Dermis blood vessel endothelial cell (primary cell): ENCODE measurements around the gene NDUFV2. TPM values are rescaled to one million over a fixed set of nuclear protein-coding genes. Genes with fewer than 3 reads are reported as not detected.
A peak's percentile ranks its signal among the peaks of the same experiment; 100 is the strongest.
"Not testable (repeated sequence)": the region's sequence is repeated elsewhere in the genome, so short reads cannot be mapped to it uniquely, and the experiment has no call there.

Experiments
- DNase-seq: peaks from one replicate; pipeline ENCODE4 v3.0.0; 2010
- total RNA-seq: library from RNA; depleted of rRNA; stranded (reverse); fragments of >200 nt; gene quantifications from 2 replicates; pipeline ENCODE4 v1.2.3, GENCODE V29; 2014

NDUFV2 gene
- 93.9 and 170 TPM in 2 replicates for total RNA-seq

DNA sequence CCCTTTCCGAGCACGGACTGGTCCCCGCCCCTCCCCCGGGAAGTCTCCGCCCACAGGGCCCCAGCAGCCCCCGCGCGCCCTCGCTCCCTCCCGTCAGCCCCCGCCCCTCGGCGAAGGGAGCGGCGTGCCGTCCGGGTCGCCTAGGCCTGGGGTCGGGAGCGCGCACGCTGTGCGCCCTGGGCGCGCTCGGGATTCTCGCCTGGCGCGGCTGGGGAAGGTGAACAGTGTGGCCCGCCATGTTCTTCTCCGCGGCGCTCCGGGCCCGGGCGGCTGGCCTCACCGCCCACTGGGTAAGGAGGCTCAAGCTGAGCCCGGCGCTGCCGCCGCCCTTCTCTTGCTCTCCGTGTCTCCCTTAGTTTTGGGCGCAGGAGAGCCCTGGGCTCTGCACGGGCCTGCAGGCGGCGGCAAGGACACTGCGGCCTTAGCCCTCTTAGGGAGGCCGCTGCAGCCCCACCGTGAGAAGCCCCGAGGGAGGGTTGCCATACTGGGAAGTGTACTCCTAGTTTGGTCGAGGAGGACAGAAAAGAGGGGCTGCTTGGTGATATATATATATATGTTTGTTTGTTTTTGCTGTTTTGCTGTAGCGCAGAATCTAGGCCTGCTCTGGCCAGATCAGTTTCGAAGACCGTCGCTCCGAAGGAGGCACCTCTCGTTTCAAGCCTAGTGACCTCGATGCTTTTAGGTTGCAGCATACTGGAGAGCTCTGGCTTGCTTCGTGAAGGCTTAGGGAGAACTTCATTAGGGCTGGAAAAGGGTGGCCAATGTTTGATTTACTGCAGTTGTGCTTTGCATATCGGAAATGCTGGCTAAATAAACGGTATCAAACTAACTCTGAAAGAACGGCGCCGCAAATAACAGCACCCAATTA, at the start of gene NDUFV2:
TSS of gene NDUFV2 (plus strand) at position 192 of the 868 bp plus-strand sequence. CDS start at position 237, 45 bp downstream.
- peak; percentile 98 for DNase-seq

DNA sequence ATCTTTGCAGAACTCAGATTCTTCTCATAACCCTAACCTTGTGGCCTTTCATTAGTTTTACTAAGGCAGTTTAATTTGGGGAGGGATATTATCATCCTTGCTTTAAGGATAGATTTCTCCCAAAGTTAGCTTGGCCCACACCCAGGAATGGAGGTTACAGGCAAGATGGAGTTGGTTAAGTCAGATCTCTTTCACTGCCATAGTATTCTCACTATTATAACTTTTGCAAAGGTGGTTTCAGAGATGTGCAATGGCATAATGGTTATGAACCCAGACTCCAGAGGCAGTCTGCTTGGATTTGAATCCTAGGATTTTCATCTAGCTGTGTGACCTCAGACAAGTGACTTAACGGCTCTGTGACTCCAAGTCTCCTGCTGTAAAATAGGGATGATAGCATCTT, 48.7 kb upstream of the NDUFV2 start:
- DNase-seq = no peak

DNA sequence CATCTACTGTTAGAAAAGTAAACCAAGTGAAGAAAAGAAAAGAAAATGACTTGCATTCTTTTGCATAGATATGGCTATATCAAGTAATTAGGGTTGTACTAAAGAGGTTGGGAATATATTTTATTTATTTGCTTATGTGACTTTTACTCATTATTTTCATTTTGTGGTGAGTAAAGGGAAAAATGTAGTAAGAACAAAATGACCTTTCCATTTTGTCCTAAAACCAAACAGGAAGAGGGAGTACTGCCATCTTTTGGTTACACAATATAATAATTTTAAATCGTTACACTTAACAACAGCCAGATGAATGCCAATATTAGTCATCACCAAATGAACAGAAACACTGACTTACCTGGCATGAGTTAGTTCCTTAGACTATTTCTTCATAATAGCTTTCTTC, 47.3 kb upstream of the NDUFV2 start:
- DNase-seq = peak; percentile 83

DNA sequence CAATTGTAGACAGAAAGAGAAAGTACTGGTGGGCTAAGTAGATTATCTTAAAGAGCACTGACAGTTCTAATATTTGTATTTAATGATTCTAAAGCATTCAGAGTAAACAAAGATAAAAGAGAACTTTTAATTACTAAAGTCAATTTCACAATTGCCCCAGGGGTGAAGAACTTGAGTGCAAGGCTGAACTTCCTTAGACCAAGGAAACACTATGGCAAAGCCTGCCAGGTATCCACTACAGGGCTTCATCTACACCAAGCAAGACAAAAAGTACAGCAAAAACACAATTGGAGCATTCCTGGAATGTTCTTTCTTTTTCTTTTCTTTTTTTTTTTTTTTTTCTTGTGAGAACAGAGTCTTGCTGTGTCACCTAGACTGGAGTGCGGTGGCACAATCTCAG, 46.9 kb upstream of the NDUFV2 start:
- peak; percentile 8 for DNase-seq

DNA sequence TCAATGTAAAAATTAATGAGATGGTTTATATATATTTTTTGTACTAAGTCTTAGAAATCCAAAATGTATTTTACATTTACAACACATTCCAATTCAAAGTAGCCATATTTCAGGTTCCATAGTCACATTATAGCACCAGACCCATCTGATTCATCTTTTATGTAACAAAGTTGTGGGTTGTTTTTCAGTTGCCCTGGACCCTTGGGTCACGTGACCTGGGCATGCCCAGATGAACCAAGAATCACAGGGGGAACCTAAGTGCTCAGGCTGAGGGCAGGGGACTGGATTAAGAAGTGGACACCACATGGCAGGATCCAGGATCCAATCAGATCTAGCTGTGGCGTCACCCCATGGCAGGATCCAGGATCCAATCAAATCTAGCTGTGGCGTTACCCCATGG, 44.9 kb upstream of the NDUFV2 start:
- DNase-seq = no peak

DNA sequence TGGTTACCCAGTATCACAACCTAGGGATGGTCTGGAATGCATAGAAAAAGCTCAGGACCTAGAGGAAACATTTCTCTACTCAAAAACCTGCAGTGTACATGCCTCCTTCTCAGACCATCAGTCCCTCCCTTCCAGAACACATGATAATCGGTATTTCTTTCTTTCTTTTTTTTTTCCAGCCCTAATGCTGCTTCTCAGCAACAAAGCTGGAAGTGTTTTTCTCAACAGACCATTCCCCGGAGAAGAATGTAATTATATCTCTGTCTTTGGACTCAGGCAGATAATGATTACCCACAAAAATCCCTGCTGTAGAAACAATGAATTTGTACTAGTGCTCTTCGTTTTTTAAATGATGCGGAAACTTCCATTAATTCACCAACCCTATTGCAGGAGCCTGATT, 44.1 kb upstream of the NDUFV2 start:
- DNase-seq = no peak

DNA sequence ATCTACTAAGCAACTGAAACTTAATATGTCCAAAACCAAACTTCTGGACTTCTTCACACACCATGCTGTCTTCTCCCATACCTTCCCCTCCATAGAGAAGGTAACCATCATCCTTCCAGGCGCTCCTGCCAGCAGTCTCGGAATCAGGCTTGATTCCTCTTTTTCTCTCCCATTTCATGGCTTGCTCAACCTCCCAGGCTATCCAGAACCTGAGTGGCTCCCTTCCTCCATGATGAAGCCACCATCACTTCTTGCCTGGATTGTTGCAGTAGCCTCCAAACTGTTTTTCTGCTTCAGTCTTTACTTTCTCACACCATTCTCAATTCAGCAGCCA, 40.1 kb upstream of the NDUFV2 start:
- no peak for DNase-seq

DNA sequence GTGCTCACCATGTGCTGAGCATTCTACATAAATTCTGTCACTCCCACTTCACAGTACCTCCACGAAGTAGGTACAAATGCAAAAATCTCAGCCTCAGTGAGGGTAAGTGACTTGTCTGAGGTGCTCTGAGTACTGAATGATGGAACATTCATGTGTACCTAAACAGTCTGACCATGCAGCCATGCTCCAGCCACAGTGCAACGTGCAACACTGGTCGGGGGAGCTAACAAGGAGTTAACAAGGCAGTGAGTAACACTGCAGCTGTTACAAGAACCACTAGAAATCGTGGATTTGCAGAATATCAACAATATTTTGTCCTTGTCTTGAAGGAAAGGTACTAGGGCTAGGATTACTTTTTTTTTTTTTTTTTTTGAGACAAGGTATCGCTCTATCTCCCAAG, 36.6 kb upstream of the NDUFV2 start:
- no peak for DNase-seq

DNA sequence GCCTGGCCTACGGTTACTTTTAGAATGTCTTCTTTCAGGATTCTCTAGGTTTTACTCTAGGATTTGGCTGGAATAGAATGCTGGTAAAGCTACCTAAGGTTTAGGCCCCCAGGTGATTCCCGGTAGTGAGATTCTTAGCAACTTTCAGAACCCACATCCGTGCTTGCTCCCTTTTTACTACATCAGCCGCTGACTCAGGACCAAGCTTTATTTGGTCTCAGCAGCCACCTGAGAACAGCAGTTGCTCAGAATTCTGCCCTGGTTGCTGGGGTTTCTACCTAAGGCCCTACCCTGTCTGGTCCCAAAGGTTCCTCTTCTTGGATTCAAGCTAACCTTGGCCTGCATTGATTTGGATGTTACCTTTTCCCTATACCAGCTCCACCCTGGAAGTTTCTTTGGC, 36.1 kb upstream of the NDUFV2 start:
- no peak for DNase-seq

DNA sequence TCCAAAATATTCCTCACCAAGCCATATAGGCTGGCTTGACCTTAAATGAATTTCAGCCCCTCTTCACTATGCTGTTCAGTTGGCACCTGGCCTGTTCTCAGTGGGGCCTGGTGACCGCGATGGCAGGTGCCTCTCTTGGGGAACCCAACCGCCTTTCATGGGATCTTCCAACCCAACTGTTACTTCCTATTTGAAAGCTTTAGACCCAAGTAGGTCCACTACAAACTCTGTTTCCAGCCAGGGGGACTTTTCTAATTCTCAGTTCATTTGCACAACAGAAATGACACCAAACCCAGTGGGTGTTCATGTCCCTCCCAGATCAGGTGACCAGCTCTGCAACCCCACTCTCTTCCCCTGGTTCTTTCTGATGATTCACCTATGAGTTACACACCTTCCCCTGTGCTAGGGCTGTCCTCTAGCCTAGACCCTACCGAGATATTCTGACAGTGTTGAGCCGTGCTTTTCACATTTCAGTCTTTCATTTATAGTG, 35.6 kb upstream of the NDUFV2 start:
- DNase-seq = no peak

DNA sequence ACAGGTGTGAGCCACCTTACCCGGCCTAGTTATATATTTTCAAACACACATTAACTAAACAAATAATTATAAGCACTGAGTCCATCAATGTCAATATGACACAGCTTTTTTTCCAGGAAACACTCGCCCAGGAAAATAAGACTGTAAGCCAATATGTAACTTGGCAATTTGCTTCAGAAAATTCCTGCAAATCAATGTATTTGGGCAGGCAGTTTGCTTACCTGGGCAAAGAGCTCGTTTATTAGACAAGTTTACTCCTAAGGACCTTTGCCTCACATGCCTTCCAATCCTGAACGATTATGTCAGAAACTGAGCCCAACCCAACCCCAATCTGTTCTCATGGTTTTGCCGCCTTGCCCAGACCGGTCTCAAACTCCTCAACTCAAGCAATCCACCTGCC, 34.7 kb upstream of the NDUFV2 start:
- no peak for DNase-seq

DNA sequence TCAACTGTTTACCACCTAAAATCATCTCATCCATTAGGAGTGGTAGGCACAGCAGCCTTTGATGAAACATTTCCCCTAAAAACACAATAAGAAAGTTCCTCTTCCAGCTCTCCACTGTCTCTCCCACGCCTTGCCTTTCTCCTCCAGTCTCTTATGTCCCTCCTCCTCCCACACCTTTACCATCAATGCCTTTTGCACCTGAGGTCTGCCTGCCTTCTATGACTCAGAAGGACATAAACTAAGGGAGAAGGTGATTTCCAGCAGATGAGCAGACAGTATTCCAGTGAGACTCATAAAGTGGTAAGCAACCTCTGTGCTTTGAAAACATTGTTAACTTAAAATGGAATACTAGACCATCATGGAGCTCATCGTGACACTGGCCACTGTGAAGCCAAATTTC, 34.2 kb upstream of the NDUFV2 start:
- DNase-seq = no peak

DNA sequence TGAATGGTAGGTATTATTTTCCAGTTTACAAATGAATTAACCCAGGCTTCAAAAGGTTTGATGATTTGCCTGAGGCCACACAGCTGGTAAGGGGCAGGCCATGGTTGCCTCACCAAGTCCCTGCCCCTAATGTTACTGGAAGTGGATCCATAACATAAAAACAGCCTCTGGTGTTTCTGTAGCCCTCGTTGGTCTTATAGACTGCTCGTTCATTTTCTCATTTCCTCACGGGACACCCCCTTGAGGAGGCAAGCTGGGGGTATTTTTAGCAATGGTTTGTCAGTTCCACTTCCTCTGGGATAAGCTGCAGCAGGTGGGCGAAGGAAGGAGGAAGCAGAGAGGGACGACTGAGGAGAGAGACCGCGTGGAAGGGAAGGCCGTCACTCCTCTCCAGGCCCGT, 32.9 kb upstream of the NDUFV2 start:
- DNase-seq = no peak

DNA sequence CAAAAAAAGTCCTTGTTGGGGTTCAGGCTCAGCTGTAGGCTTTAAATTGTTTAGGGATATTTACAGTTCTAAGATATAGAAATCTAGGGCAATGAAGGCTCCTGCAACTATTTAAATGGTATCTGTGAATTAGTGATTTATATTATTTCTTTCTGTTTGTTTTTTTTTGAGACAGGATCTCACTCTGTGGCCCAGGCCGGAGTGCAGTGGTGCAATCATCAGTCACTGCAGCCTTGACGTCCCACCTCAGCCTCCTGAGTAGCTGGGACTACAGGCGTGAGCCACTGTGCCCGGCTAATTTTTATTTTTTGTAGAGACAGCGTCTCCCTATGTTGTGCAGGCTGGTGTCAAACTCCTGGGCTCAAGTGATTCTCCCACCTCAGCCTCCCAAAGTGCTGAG, 32.3 kb upstream of the NDUFV2 start:
- DNase-seq = no peak

DNA sequence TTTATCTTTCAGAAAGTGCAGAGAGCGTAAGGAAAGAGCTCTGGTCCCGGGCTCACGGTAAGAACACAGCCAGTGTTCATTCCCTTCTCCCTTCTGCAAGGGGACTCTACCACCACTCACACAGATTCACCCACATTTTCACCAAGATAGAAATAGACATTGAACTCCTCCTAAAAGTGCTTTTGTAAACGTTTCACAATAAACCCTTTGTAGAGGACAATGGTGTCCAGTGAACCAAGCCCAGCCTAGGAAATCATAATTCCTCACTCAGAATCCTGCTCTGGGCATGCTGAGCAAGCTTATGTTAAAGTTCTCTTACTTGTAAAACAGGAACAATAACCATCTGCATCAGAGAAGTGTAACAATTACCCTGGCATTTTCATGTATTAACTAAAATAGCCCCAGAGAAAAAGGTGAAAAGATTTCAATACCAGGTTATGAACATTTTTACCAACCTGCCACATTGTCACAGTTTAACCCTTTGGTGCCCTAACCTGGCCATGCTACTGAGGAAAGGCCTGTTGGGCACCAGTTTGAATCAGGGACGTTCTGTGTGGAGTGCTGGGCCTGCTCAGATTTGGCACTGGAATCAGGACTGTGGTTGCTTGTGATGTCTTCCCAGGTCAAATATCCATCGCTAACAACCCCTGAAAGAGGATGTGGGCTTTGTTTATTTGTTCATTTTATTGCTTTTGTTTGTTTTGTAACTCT, 22.5 kb upstream of the NDUFV2 start:
- no peak for DNase-seq

DNA sequence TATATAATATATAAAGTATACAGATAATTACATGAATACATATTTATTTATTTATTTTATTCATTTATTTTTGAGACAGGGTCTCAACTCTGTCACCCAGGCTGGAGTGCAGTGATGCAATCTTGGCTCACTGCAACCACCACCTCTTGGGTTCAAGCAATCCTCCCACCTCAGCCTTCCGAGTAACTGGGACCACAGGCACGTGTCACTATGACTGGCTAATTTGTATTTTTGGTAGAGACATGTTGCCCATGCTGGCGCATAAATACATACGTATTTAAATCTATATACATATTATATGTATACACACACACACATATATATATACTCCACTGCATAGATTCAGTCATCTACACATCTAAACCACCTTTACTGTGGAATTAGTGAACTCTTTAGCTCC, 20.6 kb upstream of the NDUFV2 start:
- DNase-seq = no peak

DNA sequence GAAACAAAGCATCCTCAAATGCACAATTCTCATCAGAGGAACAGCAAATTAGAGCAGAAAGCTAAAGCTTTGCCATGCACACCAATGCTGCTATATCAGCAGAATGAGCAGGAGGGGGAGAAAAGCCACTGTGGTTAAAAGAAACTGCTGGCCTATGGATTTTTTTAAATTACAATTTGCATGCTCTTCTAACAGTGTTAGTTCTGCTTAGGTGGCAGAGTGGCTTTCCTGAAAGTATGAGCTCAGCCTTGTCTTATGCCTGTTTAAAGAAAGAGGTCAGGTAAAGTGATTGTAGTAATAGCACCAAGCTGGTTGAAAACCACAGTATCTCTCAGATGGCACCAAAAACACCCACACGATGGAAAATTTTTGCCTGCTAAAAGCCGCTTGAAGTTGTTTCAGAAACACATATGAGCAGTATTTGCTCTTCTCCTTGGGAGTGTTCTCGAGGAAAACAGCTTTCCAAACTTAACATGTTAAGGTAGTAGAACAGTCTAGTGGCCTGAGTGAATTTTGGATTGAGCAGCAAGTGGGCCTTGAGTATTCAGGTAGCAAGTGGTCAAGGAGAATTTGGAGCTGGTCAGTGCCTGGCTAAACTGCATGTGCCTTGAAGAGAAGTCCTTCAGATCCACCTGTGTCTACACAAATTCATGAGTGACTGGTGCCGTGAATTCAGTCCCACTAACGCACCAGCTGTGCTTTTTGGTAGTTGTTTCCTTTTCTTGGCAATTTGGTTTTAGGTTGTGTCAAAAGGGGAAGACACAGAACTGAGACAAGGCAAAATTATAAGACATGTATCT, 19.6 kb upstream of the NDUFV2 start:
- no peak for DNase-seq

DNA sequence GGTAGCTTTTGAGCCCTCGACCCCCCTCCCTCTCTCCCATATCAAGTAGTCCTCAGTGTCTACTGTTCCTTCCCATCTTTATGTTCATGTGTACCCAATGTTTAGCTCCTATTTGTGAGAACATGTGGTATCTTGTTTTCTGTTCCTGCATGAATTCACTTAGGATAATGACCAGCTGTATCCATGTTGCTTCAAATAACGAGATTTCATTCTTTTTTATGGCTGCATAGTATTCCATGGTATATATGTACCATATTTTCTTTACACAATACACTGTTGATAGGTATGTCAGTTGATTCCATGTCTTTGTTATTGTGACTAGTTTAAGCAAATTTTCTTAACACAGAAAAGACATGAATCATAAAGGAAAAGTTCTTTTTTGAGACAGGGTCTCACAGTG, 16.5 kb upstream of the NDUFV2 start:
- DNase-seq = no peak

DNA sequence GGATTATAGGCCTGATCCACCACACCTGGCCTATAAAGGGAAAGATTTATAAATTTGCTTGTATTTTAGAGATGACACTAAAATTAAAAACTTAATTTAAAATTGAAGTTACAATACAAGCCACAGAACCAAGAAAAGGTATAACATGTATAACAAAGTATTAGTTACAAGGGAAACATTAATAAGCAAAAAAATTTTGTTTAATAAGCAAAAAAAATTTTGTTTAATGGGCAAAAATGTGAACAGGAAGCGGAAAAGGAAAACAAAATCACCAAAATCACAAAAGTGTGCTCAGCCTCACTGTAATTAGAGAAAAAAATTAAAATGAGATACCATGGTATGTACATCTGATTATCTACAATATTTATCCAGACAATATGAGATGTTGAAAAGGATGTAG, 15.9 kb upstream of the NDUFV2 start:
- DNase-seq = no peak

DNA sequence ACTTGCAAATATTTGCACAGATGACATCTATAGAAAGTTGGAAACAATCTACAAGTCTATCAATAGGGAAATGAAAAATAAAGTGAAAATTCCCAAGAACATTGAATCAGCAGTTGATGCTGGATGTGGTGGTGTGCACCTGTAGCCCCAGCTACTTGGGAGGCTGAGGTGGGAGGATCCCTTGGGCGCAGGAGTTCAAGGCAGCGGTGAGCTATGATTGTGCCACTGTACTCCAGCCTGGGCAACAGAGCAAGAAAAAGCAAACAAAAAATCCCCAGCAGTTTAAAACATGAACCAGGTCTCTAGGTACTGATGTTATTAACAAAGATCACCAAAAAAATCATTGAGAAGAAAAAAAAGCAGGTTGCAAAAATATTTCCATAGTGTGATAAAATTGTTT, 15.4 kb upstream of the NDUFV2 start:
- DNase-seq = no peak

DNA sequence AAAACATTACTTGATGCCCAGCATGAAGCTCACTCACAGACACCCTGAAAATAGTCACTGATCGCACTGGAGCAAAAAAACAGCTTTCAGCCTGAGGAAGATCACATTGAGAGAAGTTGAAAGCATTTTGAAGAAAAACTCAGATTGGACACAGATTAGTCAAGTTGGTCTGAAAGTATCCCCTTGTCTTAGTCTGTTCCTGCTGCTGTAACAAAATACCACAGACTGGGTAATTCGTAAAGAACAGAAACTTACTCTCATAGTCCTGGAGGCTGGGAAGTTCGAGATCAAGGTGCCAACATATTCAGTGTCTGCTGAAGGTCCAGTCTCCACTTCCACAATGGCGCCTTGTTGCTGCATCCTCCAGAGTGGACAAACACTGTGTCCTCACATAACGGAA, 14.2 kb upstream of the NDUFV2 start:
- DNase-seq = no peak

DNA sequence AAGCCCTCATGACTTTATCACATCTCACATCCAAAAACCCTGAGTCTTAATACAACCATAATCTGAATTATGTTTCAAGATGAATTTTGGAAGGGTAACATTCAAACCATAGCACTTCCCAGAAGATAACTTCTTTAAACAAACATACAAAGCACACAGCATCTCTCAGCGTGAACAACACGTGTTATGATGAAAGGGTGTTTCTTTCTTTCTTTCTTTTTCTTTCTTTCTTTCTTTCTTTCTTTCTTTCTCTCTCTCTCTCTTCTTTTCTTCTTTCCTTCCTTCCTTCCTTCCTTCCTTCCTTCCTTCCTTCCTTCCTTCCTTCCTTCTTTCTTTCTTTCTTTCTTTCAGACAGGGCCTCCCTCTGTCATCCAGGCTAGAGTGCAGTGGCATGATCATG, 13.8 kb upstream of the NDUFV2 start:
- DNase-seq = not testable (repeated sequence)

DNA sequence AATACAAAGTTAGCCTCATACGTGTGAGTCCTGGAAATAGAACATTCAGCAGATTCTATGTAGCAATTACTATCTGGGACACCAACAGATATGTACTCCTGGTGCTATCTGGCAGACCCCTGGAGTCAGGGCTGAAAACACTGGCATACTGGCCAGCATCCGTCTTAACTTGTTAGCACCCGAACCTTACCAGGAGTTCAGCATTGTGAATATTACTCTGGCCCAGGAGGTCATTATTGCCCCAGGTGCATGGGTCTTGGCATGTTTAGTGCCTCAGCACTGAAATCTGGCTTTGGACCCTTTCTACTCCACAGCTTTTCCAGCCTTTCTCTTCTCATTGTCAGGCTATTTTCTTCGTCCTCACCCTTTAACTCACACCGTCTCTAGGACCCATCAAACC, 11.9 kb upstream of the NDUFV2 start:
- no peak for DNase-seq
